ENCODE measurements around the gene TIMM22.

TIMM22 gene

DNA sequence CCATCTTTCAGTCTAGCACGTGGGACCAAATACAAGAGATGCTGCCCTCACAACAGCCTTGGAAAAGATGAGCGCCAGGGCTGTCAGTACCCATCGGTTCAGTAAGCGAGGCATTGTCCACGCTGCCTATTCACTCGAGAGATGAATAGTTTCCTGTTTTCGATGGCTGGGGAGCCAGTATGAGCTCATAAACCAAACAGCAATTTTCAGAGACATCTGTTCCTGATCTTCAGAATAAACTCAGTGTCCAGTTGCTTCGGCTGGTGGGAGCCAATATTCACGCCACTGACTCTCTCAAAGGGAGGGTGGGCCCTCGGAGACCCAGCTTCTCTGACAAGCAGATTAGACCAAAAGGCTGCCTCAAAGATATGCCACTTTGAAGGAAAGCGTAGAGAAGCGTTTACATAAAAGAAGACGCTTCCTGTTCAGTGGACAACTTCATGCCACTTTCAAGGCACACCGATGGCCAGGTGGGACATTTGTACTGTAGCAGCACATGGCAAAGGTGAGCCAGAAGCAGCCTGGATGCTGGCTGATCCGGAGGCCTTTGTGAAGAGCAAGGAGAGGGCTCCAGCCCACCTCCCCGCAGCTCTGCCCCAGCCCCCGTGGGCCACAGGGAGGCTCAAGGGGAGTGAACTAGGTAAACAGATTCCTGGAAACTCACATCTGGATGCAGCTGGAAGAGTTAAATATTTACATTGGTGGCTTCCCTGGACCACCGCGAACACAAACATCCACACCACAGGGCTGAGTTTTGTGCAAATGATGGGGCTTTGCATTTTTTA lies 6.0 kb downstream of the TIMM22 start:
- no peak for DNase-seq

DNA sequence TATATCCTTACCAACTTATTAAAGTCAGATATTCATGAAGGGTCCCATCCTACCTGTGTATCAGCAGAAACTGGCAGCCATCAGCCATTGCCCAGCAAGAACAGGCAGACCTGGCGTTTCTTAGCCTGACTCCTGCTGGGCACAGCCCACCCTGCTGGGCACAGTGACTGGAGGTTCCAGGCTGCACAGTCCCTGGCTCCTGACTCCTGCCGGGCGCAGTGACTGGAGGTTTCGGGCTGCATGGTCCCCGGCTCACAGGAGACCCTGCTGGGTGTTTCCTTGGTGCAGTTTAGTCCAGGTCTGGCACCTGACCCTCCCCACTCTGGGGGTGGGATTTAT lies 6.7 kb downstream of the TIMM22 start:
- no peak for DNase-seq

DNA sequence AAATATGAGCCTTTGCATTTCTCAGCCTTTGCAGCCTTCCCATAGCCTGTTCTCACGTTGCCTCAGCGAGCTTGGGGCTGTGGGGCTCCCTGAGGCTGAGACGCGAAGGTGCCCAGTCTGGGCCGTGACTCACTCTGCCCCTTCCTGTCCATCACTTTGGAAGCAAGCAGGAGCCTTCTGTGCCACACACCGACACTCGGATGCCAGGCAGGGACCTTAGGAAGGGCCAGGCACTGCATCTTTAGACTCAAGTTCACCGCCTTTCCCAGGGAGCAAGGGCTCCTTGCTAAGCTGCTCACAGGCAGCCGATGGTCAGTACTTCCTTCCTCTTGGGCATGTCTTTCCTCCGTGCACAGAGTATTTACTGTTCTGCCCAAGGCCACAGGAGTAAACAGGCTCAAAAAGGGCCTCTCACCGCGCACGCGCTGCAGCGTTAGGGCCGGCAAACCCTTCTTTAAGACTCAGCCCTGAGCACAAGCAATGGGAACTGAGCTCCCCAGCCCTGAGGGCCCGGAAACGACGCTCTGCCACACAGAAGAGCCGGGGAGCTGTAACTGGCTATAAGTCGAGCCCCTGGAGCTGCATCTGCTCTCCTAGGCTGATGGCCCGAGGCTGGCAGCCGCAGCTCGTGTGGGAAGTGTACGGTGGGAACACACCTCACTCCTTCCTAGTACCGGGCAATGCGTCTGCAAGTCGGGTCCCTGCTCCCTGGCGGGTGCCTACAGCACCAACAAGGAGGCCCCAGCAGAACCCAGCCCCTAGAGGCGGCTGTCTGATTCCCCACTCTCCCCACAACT lies 7.2 kb downstream of the TIMM22 start:
- DNase-seq, result no peak

DNA sequence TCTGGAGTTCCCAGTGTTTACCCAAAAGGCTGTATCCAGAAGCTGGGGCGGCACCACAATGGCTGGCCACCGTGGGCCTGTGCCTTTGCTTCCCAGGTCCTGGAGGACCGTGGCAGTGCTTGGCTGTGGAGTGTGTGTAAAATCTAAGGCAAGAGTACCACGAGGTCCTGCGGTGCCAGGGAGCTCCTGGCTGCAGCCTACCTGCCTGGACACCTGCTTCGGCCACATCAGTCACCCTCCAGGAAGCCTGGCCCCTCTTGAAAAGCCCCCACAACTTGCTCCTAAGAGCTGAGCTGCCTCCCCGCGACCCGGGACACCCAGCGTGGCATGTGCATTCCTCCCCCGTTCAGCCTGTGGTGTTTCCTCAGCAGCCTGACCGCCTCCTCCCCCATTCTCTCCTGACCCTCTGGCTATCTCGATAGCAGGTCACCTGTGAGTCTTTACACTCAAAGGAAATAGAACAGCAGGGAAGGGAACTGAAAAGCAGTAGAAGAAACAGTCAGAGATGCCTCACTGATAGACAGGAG lies 7.9 kb downstream of the TIMM22 start:
- no peak for DNase-seq

DNA sequence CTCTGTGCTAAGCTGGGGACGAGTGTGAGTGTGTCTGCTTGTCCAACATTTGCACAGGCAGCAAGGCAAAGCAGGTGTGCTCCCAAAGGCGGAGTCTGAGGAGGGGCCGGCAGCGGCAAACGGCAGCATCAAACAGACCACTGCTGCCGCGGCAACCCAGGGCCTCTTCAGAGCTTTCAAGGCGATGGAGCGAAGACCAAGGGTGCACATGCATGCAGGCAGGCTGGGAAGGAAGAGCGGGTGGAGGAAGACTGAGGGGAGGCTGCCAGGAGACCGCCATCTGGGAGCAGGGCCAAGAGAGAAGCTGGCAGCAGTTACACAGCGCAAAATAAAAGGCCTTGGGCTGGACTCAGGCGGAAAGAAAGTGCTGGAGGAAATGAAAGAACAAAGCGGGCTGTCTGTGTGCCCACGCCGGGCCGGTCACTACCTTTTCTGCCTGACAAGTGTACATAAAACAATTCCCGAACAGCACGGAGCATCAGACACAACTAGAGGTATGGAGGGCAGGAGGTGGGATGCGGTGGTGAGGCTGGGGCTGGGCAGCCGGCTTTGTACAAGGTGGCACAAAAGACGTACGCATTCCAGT lies 8.5 kb downstream of the TIMM22 start:
- no peak for DNase-seq

DNA sequence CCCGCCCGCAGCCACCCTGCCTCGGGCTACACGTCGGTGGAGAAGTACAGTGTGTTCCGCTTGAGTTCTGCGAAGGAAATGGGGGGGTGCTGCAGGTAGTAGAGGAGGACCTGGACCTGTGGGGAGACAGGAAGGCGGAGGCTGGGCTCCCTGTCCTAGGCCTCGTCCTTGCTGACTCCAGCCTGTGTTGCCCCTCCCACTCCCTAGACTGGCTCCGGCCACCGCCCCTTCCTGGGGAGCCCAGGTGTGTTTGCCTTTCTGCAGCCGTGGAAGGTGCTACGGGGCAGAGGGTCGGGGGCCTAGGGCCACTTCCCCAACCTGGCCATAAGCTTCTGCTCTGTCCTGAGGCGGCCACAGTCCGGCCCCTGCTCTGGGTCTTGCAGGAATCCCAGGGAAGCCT lies 9.1 kb downstream of the TIMM22 start:
- no peak for DNase-seq

DNA sequence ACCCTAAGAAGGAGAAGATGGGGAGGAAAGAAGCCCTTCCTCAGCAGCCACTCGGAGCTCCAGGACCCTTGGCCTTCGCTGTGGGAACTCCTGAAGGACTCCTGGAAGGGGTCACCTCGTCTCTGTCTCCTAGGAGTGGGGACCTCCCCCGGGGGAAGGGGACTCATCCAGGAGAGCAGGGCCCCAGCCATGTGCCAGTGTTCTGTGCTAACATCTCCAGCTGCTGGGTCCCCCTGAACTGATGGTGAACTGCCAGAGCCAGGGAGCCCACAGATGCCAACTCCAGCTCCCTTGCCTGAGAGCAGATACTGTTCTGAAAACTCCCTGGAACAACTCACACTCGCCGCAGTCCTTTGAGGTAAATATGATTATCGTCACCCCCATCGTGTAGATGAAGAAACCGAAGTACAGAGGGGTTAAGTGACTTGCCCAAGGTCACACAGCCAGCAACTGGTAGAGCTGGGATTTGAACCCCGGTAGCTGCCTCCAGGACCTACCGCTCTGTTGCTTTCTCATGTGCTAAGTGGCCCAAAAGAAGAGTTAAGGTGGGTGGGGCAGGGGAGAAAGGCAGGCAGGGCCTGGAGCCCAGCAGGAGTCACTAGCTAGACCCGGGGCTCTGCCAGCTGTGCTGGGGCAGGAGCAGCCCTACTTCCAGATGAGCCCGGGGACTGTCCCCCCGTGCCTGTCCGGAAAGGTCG lies 10.5 kb downstream of the TIMM22 start:
- no peak for DNase-seq

DNA sequence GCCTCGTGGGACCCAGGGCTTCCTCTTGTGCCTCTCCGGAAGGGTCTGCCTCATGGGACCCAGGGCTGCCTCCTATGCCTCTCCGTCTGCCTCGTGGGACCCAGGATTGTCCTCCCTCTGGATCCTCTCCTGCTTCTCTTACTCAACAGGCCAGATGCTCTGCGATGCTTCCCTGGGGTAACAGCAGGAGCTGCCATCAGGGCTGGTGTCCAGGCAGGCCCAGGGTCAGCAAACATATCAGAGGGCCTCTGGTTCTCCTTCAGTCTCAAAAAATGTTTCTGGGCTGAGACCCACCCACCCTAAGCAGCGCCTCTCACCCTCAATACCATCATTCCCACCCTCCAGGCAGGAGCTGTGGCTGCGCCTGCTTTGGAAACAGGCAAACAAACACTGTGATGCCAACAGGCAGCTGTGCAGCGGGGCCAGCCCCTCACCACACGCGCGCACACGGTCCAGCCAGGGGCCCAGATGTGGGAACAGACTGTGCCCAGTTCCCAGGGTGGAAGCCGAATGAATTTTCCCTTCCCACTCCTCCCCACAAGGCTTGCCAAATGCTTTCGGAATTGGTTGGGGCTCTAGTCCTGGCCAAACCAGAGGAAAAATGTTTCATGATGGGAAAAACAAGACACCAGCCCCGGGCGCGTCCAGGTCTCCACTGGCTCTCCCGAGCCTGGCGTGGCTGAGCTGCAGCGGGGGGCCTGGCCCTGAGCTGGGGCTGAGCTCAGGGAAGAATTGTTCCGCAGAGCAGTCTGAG lies 11.3 kb downstream of the TIMM22 start:
- DNase-seq, result no peak

DNA sequence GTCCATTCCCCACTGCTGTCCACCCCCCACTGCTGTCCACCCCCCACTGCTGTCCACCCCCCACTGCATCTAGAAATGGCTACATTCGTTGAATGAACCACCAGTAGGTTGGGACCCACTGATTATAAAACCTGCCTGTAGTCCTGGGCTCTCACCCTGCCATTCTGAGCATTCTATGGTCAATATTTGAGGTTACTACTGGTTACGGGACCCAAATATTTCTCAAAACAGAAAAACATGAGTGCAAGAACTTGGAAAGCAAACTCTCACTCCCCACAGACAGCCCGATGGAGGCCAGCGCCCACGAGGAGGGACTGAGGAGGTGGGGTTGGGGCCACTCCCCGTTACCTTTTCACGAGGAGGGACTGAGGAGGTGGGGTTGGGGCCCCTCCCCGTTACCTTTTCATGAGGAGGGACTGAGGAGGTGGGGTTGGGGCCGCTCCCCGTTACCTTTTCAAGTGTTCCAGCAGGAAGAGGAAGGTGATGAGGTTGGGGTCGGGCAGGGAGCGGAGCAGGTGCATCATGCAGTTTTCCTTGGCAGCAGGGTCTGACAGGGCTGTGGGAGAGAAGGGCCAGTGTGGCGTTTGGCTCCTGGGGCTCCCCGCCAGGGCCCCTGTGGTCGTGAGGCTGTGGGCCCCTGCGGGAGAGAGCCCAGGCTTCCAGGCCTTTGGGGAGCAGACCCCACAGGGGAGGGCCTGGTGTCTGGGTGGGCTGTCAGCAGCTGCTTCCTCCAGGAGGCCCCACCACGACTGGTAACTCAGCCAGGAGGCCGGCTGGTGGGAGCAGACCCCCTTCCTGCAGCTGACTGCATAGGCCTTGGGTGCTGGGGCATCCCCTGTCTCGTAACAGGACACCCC lies 12.5 kb downstream of the TIMM22 start:
- no peak for DNase-seq

DNA sequence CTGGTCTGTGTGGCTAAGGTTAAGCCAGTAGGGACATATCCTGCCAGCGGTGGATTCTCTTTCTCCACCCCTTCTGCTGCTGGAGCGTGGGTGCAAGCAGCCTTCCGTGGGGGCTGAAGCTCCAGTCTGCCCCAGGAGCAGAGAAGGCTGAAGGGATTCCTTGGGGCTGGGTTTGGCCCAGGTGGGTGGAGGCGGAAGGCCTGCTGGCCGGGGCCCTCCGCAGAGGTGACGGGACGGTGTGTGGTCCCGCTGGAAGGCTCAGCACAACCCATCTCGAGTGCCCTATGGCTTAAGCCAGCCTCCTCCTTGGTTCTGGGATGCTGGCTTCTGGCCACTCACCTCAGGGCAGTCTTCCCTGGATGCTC lies 13.1 kb downstream of the TIMM22 start:
- DNase-seq, result no peak

DNA sequence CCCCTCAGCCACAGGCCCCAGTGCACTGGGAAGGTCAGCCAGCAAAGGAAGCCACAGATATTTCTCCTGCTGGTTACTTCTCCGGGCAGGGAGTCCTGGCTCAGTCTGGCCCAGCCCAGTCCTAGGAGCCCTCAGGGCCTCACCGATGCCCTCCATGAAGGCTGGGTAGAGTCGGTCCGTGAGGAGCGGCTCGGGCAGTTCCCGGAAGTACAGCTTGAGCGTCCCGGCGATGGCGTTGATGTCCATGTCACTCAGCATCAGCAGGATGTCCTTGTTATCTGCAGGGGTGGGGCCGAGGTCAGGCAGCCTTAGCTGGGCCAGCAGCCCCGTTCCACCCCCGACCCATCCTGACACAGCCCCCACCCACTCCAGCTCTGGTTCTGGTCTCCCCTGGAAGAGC lies 13.7 kb downstream of the TIMM22 start:
- DNase-seq, result no peak

DNA sequence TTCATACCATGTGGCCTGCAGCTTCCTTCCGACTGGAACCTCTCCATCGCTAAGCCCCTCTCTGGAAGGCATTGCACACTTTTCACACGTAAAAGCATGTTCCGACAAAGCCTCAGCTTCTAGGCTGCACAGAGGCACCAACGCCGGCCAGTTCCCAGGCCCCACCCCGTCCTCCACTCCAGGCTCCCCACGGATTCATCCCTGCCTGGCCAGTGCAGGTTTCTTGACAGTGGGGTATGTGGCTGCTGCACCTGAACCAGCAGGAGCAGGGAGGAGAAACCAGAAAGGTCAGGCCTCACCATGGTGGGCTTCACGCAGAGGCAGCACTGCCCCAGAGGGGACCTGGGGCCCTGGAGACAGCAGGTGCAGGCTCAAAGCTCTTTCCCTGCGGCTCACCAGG lies 14.2 kb downstream of the TIMM22 start:
- no peak for DNase-seq

DNA sequence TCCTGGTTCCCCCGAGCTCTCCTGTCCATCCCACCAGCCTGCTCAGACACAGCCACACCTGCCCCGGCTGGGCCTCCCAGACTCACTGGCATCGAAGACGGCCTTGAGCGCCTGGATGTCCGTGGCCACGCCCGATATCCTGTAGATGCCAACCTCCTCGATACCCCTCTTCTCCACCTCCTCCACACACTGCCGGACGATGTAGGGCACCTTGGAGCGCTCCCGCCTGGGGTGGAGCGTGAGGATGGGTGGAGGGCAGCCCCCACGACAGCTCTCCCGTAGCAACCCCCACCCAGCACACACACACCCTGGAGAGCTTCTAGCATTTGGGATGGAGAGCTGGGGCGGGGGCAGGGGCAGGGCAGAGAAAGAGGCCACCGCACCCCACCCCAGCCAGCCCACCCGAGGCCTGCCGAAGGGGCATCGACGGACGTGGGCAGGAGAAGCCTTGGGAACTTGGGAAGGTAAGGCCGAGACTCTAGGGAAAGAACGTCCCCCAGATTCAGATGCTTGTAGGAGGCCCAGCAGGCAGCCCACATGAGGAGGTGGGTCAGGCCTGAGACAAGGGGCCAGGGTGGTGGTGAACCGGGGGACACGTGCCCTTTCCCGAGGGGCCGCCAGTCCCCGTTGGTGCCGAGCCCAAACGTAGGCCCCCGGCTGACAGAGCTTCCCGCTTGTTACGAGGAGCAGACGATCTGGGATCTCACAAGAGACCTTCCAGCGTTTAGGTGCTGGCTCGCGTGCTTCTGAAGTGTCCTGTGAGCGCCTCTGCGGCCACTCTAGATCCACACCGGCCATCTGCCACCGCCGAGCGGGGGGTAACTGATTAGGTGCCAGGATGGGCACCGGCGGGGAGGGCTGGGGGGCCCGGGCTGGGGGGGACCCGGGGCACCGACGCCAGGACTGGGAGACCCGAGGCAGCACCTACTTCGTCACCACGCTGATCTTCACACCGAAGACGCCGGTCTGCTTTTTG lies 15.1 kb downstream of the TIMM22 start:
- no peak for DNase-seq

DNA sequence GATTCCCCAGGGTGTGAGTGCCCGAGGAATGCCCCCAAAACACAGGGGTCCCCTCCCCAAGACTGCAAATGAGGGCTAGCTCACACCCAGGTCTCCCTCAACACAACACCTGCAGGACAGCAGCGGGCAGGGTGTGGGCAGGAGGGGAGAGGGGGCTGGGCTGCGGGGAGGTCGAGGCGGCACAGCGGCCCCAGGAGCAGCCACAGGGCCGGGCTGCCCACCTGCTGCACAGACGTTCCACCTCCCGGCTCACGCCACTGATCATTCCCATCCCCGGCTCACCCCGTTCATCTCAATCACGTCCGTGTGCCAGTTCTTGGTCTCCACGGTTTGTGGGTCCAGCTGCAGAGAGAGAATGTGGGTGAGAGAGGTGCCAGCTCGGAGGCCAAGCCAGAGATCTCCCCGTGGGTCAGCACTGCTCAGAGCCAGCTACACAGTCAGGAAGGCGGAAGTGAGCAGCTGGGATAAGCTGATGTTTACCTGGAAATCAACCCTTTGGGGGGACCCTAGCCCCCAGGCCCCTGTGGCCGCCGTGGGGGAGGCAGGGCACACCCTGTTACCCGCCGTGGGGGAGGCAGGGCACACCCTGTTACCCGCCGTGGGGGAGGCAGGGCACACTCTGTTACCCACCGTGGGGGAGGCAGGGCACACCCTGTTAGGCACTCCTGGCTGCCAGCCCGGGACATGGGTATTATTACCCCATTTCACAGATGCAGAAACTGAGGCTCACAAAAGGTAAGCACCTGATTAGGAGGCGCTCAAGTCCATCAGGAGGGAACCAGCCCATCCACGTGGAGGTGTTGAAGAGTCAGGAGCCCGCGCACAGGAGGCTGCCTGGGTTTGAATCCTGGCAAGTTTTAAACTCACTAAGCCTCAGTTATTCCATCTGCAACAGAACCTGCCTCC lies 16.1 kb downstream of the TIMM22 start:
- DNase-seq, result no peak

DNA sequence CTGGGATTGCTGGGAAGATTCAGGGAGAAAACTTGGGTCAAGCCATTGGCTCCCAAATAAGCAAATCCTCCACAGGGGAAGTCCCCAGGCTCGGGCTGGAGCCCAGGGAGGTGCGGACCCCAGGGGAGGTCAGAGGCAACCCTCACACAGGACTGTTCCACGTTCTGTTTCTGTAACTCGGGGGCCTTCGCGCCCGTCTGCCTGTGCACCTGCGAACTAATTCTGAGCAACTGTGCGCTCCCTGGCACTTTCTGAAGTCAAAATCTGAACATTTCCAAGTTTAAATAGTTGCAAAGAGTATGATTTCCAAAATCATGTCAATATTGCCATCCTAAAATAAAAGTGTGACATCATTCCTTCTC lies 16.8 kb downstream of the TIMM22 start:
- DNase-seq, result no peak

DNA sequence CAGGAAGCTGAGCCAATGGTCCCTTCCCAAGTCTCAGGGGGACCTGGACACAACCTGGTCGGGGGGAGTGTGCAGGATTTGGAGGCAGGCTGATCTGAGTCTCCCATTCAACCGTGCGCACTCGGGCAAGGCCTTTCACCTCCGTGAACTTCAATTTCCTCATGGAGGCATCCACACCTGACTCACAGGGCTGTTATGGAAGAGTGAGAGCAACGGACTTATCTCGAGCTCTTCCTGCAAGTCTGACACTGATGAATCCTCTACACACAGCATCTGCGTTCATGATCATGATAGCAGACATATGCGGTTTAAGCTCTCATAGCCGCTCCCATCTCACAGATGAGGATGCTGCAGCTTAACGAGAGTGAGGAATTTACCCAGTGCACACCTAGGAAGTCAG lies 21.6 kb downstream of the TIMM22 start:
- DNase-seq, result no peak

DNA sequence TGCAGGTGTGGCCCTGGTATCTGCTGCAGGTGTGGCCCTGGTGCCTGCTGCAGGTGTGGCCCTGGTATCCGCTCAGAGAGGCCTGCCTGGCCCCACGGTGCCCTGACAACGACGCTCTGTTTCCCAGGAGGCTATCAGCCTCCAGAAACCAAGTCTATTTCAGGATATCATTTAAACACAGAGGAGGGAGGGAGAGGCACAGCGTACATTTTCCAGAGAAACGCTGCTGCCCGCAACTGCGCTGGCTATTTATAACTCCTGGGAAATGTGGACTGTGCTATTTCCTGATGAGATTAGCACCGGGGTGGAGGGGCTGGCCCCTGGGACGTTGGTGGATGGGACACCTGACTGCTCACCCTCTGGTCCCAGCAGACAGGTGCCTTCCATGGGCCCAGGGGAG lies 22.5 kb downstream of the TIMM22 start:
- no peak for DNase-seq

DNA sequence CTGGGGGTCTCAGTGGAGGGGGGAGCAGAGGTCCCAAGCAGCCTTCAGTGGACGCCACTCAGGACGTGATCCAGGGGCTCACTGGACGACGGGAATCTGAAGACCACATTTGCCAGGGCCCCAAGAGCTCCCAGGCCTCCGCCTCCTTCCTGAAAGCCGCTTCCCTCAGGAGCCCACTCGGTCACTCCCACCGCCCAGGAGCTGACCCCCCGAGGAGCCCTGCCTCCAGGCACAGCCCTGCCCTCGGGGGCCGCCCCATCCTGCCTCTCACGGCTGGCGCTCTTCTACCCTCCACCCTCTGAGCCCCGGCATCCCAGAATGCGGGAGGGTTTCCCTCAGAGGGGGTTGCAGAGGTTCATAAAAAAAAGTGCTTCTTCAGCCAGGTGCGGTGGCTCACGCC lies 24.2 kb downstream of the TIMM22 start:
- DNase-seq, result no peak

Data from T-helper 9 cell (primary cell).